ENCODE data around the gene S100A3.
"Not testable (repeated sequence)": the region's sequence is repeated elsewhere in the genome, so short reads cannot be mapped to it uniquely, and the experiment has no call there.

S100A3 gene

DNA sequence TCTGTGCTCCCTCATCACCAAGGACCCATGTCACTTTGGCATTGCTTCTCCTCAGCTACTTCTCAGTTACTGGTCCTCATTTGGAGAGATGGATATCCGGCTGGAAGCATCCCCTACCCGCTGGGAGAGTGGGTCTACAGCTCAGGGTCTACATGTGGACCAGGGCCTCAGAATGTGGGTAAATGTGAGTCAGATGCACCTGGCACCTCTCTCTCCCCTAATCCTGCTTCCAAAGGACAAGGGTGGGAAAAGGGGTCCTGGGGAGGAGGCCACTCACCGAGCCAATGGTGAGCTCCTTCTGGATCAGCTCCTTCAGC is 14.2 kb downstream of the S100A3 start:
- DNase-seq: no peak

DNA sequence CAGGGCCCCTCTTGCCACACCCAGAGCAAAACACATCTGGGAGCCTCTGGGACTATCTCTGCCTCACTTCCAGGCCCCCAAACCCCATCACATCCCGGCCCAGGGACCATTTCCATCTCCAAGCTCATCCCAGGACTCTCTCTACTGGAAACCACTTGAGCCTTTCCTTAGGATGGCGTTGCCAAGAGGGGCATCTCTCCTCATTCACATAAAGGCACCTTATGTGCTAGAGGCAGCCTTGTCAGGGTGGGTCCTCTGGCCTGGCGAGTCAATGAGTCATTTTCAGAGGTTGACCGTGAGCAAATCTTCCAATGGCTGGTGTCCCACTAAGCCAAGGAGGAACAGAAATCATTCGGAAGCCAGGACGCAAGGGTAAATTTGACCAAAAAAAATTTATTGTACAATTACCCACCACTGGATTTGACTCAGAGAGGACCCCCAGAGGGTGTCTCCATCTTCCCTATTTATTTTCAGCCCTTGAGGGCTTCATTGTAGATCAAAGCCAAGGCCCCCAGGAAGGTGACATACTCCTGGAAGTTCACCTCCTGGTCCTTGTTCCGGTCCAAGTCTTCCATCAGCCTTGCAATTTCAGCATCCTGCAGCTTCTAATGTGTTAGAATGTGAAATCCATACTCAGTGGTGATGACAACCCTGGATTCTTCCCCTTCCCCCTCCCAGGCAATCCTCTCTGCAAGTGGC is 14.7 kb downstream of the S100A3 start:
- DNase-seq: no peak

DNA sequence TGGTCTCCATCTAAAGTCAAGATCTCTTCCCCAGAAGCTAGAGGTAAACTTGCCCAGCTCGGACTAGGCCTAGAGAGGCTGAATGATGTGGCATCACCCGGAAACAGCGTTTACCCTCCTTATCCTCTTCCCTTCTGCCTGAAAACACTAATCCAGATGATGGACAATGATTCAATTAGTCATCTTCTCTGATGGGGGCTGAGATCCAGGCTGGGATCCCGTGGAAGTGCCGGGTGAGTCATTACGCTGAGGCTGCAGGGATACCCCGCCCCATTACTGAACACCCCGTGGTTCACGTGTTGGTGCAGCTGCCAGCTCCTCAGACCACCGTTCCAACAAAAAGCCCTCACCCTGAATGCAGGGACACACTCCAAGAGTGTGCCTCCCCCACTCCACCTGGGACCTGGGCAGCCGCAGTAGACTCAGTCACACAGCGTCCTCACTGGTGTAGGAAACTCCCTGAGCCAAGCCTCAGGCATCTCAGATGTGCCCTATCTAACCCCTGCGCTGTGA is 15.3 kb downstream of the S100A3 start:
- no peak for DNase-seq

DNA sequence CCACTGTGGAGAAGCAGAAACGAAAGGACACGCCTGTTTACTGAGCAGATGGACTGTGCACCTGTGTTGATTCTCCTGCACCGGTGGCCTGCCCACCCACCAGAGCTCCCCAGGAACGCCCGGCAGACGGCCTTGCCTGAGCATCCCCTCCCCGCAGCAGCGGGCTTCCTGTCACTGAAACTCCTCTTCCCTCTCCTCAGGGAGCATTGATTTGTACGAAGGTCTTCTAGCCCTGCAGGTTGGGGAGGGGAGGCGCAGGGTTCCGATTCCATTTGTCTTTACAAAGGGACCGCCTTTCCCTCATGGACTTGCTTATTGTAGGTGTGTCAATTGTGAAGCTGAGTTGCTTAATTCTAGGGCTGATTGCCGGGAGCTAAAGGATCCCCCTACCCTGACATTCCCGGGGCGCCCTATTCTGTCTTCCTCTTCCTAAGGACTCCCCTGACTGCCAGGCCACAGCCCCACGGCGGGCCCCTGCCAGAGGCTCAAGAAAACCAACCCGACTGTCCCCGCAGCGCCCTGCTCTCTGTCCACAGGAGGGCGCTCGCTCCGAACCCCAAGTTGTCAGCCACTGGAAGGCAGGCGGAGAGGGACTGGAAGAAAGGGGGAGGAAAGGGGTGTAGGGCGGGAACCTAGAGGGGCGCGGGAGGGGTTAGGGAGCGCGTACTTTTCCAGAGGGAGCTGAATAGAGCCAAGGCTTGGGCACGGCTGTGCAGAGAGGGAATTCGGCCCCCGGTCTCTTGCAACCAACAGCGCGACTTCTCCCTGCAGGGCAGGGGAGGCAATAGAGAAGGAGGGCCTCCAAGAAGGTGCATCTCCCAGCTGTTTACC is 16.1 kb downstream of the S100A3 start:
- peak; percentile 77 for DNase-seq

DNA sequence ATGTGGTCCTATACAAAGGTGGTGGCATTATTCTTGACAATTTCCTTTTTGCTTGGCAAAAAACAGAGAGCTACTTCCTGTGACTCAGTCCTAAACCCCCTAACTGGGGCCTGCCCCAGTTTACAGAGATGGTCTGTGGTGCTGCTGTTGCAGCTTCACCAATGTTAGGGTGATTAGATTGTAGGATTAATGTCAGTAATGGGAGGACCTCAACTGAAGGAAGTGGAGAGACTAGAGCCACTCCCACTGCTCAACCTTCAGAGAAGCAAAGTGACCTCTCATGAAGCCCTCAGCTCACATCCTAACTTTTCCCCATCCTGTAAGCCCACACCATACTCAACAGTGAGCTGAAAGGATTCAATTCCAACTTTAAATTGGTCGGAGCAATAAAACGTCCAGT is 16.9 kb downstream of the S100A3 start:
- DNase-seq: no peak

DNA sequence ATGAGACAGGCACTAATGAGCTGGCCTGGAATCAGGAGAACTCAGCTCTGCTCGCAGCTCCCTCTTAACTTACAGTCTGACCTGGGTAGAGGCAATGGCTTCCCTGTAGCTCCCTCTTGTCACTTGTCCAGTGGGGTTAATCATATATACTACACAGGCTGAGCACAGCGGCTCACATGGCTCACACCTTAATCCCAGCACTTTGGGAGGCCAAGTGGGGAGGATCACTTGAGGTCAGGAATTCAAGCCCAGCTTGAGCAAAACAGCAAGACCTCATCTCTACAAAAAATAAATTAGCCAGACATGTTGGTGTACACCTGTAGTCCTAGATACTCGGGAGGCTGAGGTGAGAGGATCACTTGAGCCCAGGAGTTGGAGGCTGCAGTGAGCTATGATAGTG is 17.4 kb downstream of the S100A3 start:
- no peak for DNase-seq

DNA sequence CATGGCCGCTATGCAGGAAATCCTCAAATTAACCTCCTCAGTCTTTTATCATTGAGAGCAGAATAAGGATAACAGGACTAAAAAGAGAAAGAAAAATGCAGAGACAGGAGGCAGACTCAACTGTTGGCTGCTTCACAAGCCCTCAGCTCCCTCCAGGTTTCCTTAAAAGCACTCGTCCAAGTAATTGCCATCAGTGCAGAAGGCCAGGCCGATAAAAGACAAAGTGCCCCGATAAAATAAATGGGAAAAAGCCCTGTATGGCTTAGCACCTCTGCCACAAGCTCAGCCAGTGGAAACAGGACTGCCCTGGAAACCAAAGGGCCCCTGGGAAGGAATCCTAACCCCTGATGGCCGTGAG is 21.4 kb downstream of the S100A3 start:
- no peak for DNase-seq

DNA sequence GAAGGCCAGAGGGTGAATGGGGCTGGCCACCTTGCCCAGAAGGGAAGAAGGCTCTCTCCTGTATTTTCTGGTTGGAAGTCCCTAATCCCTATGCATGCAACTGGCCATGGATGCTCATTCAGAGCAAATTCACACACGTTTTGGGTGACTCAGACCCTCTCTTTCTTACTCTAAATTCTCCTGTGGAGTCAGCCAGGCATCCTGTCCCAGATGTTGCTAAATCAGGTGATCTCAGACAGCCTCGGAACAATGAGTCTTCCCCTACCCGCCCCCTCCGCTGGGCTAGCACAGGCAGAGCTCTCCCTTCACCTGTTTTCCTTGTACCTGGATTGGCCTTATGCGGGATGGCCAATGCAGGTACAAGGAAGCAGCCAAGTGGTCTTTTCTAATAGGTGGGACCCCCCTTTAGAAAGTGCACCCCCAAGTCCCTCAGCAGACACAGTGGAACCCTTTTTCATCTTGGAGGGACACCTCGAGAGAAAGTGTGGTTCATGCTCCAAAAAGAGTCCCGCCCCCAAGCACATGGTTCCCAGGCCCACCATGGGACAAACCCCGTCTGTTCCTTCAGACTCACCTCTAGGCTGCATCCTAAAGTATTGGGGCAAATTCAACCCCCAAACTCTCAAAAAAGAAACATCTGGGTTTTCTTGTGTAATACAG is 21.9 kb downstream of the S100A3 start:
- DNase-seq: no peak

DNA sequence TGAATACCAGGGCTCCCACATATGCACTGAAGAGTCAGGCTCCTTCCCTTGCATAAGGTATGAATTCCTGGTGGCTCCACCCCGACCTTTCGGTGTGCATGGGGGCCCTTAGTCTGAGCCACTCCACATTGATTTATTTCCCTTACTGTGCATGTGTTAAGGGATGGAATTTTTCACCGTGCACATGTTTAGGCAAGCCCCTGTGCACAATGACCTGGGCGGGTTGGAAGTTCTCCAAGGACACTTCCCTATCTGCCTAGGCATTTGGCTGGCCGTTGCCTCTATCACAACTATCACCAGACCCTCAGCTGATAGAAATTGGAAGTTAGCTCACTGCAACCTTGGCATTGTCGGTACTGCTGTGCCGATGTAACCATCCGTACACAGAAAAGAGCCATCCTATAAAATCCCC is 22.9 kb downstream of the S100A3 start:
- DNase-seq: no peak

DNA sequence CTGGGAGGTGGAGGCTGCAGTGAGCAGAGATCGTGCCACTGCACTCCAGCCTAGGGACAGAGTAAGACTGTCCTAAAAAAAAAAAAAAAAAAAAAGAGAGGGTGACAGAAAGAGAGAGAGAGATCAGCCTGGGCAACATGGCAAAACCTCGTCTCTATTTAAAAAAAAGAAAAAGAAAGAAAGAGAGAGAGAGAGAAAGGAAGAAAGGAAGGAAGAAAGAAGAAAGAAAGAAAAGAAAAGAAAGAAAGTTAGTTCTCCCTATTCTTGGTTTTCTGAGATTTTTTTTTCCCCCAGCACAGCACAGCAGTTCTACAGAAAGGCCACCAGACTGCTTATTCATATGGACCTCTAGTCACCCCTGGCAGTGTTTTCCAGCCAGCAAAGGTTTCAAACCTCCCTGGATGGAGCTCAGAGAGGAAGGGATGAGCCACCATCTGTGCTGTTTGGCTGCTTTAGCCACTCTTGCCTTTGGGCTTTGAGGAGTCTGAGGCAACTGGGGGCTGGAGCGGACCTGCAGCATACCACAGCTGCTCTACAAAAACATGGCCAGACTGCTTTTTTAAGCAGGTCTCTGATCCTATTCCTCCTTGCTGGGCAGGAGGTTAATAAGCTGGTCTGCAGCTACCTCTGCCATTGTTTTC is 23.9 kb downstream of the S100A3 start:
- no peak for DNase-seq

DNA sequence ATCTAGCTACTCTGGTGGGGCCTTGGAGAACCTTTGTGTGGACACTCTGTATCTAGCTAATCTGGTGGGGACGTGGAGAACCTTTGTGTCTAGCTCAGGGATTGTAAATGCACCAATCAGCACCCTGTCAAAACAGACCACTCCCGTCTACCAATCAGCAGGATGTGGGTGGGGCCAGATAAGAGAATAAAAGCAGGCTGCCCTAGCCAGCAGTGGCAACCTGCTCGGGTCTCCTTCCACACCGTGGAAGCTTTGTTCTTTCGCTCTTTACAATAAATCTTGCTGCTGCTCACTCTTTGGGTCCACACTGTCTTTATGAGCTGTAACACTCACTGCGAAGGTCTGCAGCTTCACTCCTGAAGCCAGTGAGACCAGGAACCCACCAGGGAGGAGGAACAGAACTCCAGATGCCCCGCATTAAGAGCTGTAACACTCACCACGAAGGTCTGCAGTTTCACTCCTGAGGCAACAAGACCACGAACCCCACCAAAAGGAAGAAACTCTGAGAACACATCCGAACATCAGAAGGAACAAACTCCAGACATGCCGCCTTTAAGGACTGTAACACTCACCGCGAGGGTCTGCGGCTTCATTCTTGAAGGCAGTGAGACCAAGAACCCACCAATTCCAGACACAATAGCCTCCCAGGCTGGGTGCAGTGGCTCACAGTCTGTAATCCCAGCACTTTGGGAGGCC is 26.6 kb downstream of the S100A3 start:
- not testable (repeated sequence) for DNase-seq

DNA sequence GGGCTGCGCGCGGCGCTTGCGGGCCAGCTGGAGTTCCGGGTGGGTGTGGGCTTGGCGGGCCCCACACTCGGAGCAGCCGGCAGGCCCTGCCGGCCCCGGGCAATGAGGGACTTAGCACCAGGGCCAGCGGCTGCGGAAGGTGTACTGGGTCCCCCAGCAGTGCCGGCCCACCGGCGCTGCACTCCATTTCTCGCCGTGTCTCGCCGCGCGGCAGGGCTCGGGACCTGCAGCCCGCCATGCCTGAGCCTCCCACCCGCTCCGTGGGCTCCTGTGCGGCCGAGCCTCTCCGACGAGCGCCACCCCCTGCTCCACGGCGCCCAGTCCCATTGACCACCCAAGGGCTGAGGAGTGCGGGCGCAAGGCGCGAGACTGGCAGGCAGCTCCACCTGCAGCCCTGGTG is 27.2 kb downstream of the S100A3 start:
- DNase-seq: not testable (repeated sequence)

DNA sequence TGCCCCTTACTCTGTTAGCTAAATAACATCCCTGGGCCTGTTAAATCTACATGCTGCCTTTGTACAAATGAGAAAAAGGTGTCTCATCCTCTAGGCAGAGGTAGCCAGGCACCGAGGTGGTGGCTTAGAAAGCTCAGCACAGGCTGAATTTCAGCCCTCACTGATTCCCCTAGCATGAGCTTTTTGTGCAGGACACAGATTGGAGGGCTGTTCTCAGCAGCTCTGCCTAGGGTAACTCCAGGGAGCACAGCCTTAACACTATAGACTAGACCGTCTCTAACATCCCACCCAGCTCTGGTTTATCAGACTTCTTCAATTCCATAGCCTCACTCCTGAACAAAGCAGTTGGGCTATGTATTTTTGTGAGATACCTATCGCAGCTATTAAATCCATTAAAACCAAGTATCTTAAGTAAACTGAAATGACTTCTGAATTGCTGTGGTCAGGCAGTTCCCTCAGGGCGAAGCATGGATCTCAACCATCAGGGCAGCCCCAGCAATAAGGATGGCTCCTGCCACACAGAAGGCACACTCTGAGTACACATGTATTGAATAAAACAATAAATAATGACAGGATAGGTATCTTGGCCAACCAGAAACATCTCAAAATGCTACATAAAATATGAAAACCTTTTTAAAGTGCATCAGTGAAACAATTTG is 28.1 kb downstream of the S100A3 start:
- no peak for DNase-seq

DNA sequence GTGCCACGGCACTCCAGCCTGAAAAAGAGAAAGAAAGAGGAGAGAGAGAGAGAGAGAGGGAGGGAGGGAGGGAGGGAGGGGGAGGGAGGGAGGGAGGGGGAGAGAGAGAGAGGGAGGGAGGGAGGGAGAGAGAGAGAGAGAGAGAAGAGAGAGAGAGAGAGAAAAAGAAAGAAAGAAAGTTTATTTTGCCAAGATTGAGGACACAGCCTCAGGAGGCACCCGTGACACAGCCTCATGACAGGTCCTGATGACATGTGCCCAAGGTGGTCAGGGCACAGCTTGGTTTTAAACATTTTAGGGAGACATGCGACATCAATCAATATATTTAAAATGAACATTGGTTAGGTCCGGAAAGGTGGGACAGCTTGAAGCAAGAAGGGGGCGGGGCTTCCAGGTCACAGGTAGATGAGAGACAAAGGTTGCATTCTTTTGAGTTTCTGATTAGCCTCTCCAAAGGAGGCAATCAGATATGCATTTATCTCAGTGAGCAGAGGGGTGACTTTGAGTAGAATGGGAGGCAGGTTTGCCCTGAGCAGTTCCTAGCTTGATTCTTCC is 28.8 kb downstream of the S100A3 start:
- not testable (repeated sequence) for DNase-seq

DNA sequence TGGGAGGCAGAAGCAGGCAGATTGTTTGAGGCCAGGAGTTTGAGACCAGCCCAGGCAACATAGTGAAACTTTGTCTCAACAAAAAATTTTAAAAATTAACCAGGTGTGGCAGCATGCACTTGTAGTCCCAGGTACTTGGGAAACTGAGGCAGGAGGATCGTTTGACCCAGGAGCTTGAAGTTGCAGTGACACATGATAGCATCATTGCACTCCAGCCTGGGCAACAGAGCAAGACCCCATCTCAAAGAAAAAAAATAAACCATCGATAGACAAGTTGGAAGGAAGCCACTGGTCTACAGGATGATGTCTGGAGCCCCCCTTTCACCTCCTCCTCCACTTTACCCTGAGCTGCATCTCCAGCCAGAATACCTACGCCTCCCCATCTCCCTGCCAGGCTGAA is 29.8 kb downstream of the S100A3 start:
- DNase-seq: no peak

DNA sequence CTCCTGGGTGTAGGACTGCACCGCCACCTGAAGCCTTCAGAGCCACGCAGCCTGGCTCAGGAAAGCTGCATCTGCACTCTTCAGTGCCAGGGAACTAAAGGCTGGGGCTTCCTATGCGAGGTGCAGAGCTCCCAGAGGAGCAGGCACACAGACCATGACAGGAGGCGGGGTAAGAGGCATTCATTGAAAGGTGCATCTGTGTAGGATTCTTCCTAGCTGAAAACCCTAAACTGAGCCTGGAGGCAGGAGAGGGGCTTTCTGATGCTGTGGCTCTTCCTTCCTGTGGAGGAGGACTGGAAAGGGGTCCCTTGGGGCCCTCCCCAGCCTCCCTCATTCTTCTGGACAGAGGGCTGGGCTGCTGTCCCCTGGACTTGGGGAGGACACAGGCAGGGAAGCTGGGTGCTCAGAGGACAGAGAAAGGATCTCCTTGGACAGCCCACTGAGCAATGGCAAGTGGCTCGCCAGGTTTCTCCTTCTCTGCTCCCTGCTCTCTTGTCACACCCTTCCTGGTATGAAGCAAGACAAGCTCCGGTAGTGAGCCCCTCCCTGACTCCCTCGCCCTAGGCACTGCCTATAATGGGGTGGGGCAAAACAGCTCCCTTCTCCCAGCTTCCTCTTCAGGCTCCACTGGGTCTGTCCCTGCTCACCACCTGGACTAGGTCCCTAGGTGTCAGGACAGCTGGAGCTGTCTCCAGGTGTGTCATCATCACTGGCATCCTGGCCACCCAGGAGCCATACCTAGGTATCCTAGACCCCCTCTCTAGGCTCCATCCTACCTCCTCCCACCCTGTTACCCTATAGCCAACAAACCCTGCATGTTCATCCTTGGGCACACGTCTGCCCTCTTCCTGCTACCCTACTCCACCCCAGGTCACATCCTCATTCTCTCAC is 33.3 kb downstream of the S100A3 start:
- no peak for DNase-seq

DNA sequence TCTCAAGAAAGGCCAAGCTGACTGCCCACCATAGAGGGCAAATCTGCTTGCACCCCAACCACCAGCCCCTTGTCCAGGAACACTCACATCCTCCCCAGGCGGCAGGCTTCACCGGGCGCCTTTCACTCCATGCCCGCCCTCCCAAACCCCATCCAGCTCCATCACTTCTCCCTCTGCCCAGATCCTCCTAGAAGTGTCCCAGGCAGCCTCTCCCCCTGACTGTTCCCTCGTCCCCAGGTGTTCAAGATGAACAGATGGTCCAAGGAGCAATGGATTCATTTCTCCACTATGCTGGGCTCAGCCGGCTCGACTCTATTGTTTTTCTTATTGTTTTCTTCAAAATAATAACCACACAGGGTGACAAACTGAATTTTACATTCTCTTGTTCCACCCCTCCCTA is 35.4 kb downstream of the S100A3 start:
- no peak for DNase-seq

DNA sequence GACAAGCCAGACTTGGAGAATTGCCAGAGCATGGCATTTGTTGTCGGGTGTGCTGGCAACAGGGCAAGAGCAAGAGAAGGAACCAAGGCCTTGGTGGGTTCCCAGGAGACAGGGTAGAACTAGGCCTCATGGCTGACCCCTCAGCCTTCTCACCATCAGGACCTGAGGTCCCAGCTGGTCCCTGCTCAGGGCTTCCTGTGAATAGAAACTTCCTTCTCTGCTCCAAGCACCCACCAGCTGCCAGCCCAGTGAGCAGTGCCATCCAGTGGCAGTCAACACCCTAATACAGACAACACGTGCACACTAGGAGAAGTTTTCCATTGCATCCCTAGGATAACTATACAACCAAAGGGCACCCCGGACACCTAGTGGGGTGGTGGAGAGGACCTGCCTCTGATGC is 36.0 kb downstream of the S100A3 start:
- no peak for DNase-seq

DNA sequence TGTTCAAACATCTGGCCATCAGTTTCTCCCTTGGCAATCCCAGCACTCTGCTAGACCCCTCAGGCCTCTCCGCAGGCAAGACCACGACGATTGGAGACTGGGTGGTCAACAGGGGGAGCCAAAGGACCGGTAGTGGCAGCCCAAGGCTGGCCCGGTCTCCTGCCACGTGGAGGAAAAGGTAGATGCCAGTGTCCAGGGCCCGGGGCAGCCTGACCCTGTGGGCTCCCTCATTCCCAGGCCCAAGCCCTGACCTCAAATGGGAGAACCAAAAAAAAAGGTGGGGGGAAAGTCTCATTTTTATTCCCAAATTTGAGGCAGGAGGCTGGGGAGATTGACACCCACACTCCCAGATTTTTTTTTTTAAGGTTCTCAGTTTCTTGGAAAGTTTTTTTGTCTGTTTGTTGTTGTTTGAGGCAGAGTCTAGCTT is 38.1 kb downstream of the S100A3 start:
- peak; percentile 70 for DNase-seq

DNA sequence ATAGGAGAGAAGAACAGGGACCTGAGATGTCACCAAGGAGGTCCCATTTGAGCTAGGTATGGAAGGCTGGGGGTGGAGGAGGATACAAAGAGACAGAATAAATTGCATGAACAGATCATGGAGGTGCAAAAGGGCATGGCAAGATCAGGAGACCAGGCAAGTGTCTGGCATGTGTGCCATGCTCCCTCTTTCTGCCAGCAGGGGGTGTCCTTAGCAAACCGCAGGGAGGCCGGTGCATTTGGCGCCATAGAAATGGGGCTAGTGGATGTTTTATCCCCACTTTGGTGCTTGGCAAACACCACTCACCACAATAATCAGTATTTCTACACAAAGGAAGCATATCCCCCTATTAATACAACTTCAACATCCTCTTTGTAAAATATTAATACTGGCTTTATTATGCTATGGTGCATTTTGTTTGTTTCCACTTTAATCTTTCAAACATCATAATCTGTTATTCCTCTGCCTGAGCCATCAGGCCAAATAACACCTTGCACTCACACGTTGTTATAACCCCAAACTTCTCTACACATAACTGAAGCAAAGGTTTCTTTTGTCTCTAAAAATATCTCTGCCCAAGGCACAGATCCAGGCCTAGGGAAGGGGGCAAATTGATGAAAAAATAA is 39.2 kb downstream of the S100A3 start:
- DNase-seq: no peak
